Measurements from ENCODE around the gene TMEM272. TPM values are rescaled to one million over a fixed set of nuclear protein-coding genes. Genes with fewer than 3 reads are reported as not detected.

Gene TMEM272
- total and polyA plus RNA-seq, 2 donors (not counting 3 experiments of a cell fraction or from before 2014, with no cell fraction given): not detected

DNA sequence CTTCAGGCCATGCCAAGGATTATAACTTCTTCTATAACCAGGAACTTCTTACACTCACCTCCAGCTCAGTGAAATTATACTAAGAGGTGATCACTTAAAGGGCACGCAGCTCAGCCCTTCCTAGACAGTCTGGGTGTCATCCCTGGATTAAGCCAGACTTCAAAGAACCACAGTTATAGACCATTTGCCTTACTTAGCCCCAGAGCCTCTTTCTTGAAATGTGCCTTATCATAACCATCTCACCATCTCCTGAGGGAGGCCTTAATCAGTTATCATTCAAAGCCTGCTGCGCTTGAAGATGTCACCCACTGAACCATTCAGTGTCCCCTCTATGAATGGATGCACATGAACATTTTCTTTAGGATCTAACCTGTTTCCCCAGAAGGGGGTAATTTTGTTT, 30.9 kb downstream of the TMEM272 start:
- dilution Hi-C loops (cut with MboI; ENCODE audit: extremely low pct_ligation_motif_present, low sequenced_read_pairs) (no loop called here), intact Hi-C loops (cut with micrococcal nuclease) (no loop called here)
- BruUV-seq (replicated peaks): no TSS peak
- ChIA-PET POLR2A (interaction anchor here (2.5 kb wide), 1 partner anchor 361 kb away, joined by 8 read pairs; the partner anchor contains the start of gene INTS6), CTCF (interaction anchor here (0.8 to 5.0 kb wide), 11 partner anchors 8 to 688 kb away, joined by 3 to 115 read pairs (median 5); partner anchors contain the start of genes NEK5 and TMEM272)
- peaks cover 6% of the 10 kb centered on the region for H3K4me1 ChIP-seq (ENCODE audit: control insufficient read depth, extremely low read depth, insufficient read depth, low read length)
- FAIRE-seq: no peak
- DNase-seq (ENCODE audit: low read depth, low spot score): no peak
- TF ChIP-seq FOS (IDR thresholded peaks at IDR 0.05; ENCODE audit: borderline replicate concordance, insufficient read depth, low read length) (no peak), GATA2 (IDR thresholded peaks at IDR 0.05; ENCODE audit: insufficient read depth, insufficient read length, low read depth, low read length) (no peak), EZH2 (IDR thresholded peaks at IDR 0.05; ENCODE audit: borderline replicate concordance, low read depth, low read length, severe bottlenecking) (no peak), JUN (IDR thresholded peaks at IDR 0.05; ENCODE audit: borderline replicate concordance, insufficient read depth, insufficient read length, low read depth) (no peak)
- TF ChIP-seq, protein P1, sequence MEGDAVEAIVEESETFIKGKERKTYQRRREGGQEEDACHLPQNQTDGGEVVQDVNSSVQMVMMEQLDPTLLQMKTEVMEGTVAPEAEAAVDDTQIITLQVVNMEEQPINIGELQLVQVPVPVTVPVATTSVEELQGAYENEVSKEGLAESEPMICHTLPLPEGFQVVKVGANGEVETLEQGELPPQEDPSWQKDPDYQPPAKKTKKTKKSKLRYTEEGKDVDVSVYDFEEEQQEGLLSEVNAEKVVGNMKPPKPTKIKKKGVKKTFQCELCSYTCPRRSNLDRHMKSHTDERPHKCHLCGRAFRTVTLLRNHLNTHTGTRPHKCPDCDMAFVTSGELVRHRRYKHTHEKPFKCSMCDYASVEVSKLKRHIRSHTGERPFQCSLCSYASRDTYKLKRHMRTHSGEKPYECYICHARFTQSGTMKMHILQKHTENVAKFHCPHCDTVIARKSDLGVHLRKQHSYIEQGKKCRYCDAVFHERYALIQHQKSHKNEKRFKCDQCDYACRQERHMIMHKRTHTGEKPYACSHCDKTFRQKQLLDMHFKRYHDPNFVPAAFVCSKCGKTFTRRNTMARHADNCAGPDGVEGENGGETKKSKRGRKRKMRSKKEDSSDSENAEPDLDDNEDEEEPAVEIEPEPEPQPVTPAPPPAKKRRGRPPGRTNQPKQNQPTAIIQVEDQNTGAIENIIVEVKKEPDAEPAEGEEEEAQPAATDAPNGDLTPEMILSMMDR (IDR thresholded peaks at IDR 0.05; ENCODE audit: extremely low read depth in 1 of 2, insufficient read depth in 1 of 2, low read depth in 1 of 2, low read length in 2 of 2): no peak
- H3K36me3 ChIP-seq (ENCODE audit: control insufficient read depth in 2 of 2, extremely low read depth in 1 of 2, insufficient read depth in 2 of 2, low read length in 2 of 2): no peaks in the 10 kb centered on the region
- H3K9me3 ChIP-seq (replicated peaks; ENCODE audit: control insufficient read depth, insufficient read depth, low read length): no peaks in the 10 kb centered on the region
- H2AFZ ChIP-seq (ENCODE audit: low read depth, low read length): no peak overlapping the region
- no peaks in the 10 kb centered on the region for H3K79me2 ChIP-seq (ENCODE audit: control insufficient read depth, insufficient read depth, low read length)
- no peaks in the 10 kb centered on the region for H3K9me1 ChIP-seq (replicated peaks; ENCODE audit: control insufficient read depth, extremely low read depth, insufficient read depth, low read length)
- H3K27ac ChIP-seq (ENCODE audit: insufficient read depth, low read depth, low read length): no peak overlapping the region
- H3K9ac ChIP-seq (replicated peaks; ENCODE audit: extremely low read depth, insufficient read depth, low read length): no peak overlapping the region
- no peak overlapping the region for H3K4me3 ChIP-seq (replicated peaks in 1 of 3; ENCODE audit: insufficient read depth in 1 of 3, low read depth in 1 of 3, low read length in 3 of 3)
- peaks cover 3 to 19% of the 10 kb centered on the region in 2 experiments for H3K27me3 ChIP-seq (ENCODE audit: control insufficient read depth in 2 of 2, insufficient read depth in 2 of 2, low read length in 2 of 2)
- H3K4me2 ChIP-seq (ENCODE audit: insufficient read depth, low read length): no peak overlapping the region
- no peaks in the 10 kb centered on the region for H4K20me1 ChIP-seq (replicated peaks; ENCODE audit: control insufficient read depth, extremely low read depth, insufficient read depth, low read length)

All from endothelial cell of umbilical vein (primary cell).